Subcutaneous adipose tissue (tissue), 4 donors: ENCODE measurements around the gene PROM1. TPM values are rescaled to one million over a fixed set of nuclear protein-coding genes. Genes with fewer than 3 reads are reported as not detected.

Experiments
- total RNA-seq, 4 donors: library from RNA; depleted of rRNA; stranded (reverse); fragments of >200 nt; gene quantifications; one replicate each; pipeline ENCODE4 v1.1.0, GENCODE V29; 2016
- TF ChIP-seq, protein P1 (sequence below): fragments of 450-650 bp; IDR thresholded peaks from one replicate; pipeline ENCODE4 v1.5.1; 2016; ENCODE audit warnings: low read depth, mild to moderate bottlenecking, control low read depth, antibody characterized with exemption, moderate library complexity

Gene PROM1
- total RNA-seq, 4 donors from 2014 or later, result 0.16 TPM; not detected in 3

DNA sequence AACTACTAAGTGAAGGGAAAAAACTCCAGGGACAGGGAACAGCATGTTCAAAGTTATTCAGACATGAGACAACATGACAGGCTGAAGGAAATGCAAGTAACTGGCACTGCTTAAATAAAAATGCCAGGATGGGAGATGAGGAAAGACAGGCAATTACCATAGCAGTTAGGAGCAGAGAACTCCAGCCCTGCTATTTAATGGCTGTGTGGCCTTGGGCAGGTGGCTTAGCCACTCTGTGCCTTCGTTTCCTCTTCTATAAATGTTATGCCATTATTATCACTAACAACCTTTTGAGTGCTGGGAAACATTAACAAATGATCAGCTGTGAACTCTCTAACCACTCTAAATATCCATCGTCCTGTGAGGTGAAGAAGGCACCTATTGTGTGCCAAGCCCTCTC lies 32.7 kb downstream of the PROM1 start:
- TF ChIP-seq, protein P1, sequence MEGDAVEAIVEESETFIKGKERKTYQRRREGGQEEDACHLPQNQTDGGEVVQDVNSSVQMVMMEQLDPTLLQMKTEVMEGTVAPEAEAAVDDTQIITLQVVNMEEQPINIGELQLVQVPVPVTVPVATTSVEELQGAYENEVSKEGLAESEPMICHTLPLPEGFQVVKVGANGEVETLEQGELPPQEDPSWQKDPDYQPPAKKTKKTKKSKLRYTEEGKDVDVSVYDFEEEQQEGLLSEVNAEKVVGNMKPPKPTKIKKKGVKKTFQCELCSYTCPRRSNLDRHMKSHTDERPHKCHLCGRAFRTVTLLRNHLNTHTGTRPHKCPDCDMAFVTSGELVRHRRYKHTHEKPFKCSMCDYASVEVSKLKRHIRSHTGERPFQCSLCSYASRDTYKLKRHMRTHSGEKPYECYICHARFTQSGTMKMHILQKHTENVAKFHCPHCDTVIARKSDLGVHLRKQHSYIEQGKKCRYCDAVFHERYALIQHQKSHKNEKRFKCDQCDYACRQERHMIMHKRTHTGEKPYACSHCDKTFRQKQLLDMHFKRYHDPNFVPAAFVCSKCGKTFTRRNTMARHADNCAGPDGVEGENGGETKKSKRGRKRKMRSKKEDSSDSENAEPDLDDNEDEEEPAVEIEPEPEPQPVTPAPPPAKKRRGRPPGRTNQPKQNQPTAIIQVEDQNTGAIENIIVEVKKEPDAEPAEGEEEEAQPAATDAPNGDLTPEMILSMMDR, result no peak

DNA sequence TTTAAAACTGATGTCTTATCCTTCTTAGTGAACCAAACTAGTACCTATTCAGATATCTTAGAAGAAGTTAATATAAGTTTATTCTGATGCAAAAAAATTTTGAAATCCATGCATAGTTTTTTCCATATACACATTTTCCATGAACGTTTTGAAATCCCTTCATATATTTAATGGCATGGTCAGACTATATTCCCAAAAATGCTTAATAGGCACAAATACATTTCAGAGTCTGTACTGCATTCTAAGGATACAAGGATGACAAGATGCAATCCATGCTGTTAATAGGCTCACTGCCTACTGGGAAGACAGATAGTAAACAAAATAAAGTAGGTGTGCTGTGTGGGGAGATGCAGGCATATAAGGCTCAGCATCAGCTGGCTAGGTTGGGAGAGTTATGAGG lies 33.2 kb downstream of the PROM1 start:
- TF ChIP-seq, protein P1, result no peak

DNA sequence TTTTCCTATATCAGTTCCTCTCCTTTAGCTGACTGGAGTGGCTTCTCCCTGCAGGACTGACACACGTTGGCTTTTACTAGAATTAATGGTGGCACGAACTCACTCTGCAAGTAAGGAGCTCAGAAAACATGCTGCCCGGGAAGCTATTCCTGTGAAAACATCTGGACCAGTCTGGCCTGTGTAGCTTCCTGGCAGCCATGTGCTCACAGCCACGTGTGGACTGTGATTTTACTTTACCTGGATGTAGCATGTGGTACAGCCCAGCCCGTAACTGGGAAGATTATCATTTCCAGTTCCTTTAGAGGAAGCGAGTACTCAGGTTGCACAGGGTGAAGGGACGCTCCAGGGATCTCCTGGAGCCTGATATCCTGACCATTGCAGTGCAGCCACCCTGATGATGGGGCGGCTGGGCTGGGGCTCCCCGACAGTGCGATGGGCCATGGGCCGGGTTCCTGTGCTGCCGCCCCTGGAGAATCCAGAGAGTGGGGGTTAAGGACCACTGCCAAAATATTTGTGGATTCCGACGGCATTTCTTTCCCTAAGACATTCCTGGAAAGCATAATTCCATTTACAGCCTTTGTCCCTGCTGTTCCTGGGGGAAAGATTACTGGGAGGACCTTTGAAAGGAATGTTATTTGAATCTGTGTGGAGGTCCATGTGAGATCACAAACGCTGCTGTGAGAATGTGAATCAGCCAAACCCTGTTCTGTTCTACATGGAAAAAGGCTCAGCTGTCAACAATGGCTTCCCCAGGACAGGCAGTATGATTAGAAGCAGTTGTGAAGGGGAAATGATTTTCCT lies 35.0 kb downstream of the PROM1 start:
- TF ChIP-seq, protein P1, result no peak

DNA sequence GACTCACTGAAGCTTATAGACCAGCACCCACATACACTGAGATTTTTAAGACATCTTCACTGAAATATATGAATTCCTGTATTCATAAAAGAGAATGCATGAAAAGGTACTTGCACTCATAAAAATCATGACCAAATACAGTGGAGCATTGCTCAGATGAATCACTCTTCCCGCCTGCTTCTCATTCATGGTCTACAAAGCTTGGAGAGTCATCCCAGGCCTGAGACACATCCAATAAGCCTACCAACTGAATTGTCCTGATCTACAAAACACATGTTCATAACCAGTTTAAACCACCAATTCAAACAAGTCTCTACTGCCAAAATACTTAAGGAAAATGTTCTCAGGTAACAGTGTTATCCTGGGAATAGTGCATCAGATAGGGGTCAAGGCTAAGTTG lies 38.1 kb downstream of the PROM1 start:
- TF ChIP-seq, protein P1, result no peak

DNA sequence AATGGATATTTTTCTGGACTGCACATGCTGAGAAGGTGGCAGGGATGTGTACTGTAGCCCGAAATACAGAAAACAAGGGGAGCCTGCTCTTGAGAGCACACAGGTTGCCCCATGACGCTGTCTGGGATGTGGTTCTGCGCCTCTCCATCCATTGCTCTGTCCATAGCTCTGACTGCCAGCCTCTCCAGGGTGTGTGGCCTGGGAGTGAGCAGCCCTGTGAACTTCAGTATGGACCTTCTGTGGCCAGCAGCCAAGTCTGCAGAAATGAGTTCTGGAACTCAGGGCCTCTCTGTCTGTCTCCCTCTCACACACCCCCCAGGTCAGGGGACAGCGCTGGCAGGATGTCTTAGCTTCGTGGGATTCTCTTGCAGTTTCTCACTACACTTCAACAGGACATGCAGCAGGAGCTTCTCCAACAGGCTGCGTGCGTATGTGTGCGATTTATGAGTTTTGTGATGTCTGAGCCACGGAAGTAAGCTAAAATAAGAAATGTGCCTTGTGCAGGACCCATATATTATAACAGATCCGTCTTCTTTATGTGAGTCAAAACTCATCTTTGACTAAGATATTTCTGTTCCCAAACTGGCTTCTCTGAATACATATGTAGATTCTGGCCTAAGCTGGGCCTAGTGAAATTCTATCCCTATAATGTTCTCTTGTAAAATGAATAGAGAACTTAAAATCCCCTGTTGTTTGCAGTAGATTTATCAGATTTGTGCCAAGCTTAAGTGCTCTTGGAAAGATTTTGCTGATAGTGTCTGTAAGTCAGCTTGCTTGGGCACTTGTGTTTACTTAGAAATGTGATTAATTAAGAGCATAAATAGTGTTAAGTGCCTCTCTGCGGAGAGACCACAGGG lies 40.0 kb downstream of the PROM1 start:
- TF ChIP-seq, protein P1, result no peak

DNA sequence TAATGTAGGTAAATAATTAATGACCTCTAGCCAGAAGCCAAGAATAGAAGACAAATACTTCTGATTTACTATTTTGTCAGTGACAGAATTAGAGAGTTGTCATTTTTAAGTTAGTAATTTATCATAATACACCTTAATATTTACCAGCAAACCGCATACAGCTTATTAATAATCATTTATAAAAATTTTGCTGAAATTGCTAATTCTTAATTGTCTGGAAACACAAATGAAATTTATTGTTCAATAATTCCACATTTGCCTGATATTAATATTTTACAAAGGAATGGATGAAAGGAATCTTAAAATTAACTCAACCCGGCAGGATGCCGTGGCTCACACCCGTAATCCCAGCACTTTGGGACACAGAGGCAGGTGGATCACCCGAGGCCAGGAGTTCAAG lies 44.7 kb downstream of the PROM1 start:
- TF ChIP-seq, protein P1, result no peak

DNA sequence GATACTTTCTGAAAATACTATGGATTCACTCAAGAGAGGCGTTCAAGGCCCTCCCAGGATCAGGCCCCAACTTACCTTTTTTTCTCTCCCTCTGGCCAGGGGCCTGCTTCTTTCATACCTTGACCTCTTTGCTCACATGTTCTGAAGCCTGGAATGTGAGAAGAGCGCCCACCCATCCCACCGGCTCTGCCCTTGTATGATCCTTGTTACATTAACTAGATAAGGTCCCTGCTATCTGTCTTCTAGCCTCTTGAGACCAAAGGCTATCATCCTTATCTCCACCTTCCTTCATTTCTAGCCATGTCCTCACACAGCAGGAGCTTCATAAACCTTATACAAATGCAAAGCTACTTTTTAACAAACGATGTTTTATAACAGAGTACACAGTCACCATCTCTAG lies 45.9 kb downstream of the PROM1 start:
- TF ChIP-seq, protein P1, result no peak
